SK-N-SH (cell line): ENCODE measurements around the gene ANKRD62. TPM values are rescaled to one million over a fixed set of nuclear protein-coding genes. Genes with fewer than 3 reads are reported as not detected.

Experiments
- CTCF ChIA-PET: fragments of 300-600, 350-600 bp; formaldehyde crosslinking; extraction: SDS; loops from one replicate; lab custom pipeline; 2021; lab: Yijun Ruan, JAX
- POLR2A ChIA-PET: fragments of 350-600 bp; sonication (Branson Sonifier 250); formaldehyde crosslinking; extraction: SDS; loops from one replicate; lab custom pipeline; 2020; ENCODE audit warnings: antibody characterized with exemption, inconsistent platforms; lab: Yijun Ruan, JAX
- DNase-seq: peaks from one replicate; pipeline ENCODE4 v3.0.0; 2012
- H2AFZ ChIP-seq: fragments of 200-600 bp; sonication (generic); 2 replicates; pipeline ENCODE4 v1.8.1; 2016; ENCODE audit warnings: antibody characterized with exemption, mild to moderate bottlenecking, low read depth
- H3F3A ChIP-seq: fragments of 200-600 bp; sonication (generic); replicated peaks from 2 replicates; pipeline ENCODE3; 2016; ENCODE audit warnings: antibody characterized with exemption, mild to moderate bottlenecking; ENCODE audit not compliant: insufficient read depth
- H3K27ac ChIP-seq, 2 experiments: fragments of 200-500 bp in 1 of 2; fragments of 200-600 bp in 1 of 2; sonication (Bioruptor generic) in 1 of 2; sonication (generic), shearing (Covaris generic) in 1 of 2; 2 replicates each; pipeline versions ENCODE4 v1.5.1 to v1.6.1; 2014 to 2016; ENCODE audit warnings: low read depth in 2 of 2, inconsistent platforms in 1 of 2, low read length in 1 of 2, mild to moderate bottlenecking in 1 of 2, mixed read lengths in 1 of 2
- H3K27me3 ChIP-seq: fragments of 200-600 bp; sonication (generic), shearing (Covaris generic); 2 replicates; pipeline ENCODE4 v1.6.1; 2016; ENCODE audit warnings: mixed run types; ENCODE audit not compliant: insufficient read depth
- H3K36me3 ChIP-seq, 2 experiments: fragments of 200-500 bp in 1 of 2; fragments of 200-600 bp in 1 of 2; sonication (Bioruptor generic) in 1 of 2; sonication (generic) in 1 of 2; replicated peaks in 1 of 2; 2 replicates each; pipeline versions ENCODE3 to v1.5.1; 2014 to 2016; ENCODE audit warnings: low read length in 1 of 2, mild to moderate bottlenecking in 1 of 2; ENCODE audit not compliant: insufficient read depth in 2 of 2, control insufficient read depth in 1 of 2
- H3K4me1 ChIP-seq, 2 experiments: fragments of 200-500 bp in 1 of 2; fragments of 200-600 bp in 1 of 2; sonication (Bioruptor generic) in 1 of 2; sonication (generic), shearing (Covaris generic) in 1 of 2; 2 replicates each; pipeline versions ENCODE4 v1.5.1 to v1.6.1; 2014 to 2016; ENCODE audit warnings: low read depth in 1 of 2, low read length in 1 of 2, mixed run types in 1 of 2; ENCODE audit not compliant: insufficient read depth in 2 of 2, control insufficient read depth in 1 of 2
- H3K4me2 ChIP-seq: fragments of 200-600 bp; sonication (generic), shearing (Covaris generic); 2 replicates; pipeline ENCODE4 v1.6.1; 2017; ENCODE audit warnings: mixed run types
- H3K4me3 ChIP-seq, 2 experiments: fragments of 200-500 bp in 1 of 2; fragments of 200-600 bp in 1 of 2; sonication (Bioruptor generic) in 1 of 2; sonication (generic), shearing (Covaris generic) in 1 of 2; 2 replicates each; pipeline versions ENCODE4 v1.5.1 to v1.8.1; 2014 to 2016; ENCODE audit warnings: low read depth in 2 of 2, inconsistent platforms in 1 of 2, low read length in 1 of 2, mild to moderate bottlenecking in 1 of 2, mixed read lengths in 1 of 2, moderate library complexity in 1 of 2
- H3K79me2 ChIP-seq: fragments of 200-600 bp; sonication (generic); 2 replicates; pipeline ENCODE4 v1.8.1; 2017; ENCODE audit warnings: mild to moderate bottlenecking; ENCODE audit not compliant: insufficient read depth
- H3K9ac ChIP-seq: fragments of 200-600 bp; sonication (generic); 2 replicates; pipeline ENCODE4 v1.6.1; 2017; ENCODE audit warnings: mixed run types
- H3K9me2 ChIP-seq: fragments of 200-600 bp; sonication (generic); 2 replicates; pipeline ENCODE4 v1.6.1; 2017; ENCODE audit warnings: mixed run types
- H3K9me3 ChIP-seq: fragments of 200-600 bp; sonication (generic); 2 replicates; pipeline ENCODE4 v1.6.1; 2017; ENCODE audit warnings: mixed run types, mild to moderate bottlenecking, moderate library complexity
- H4K20me1 ChIP-seq: fragments of 200-600 bp; sonication (generic); 2 replicates; pipeline ENCODE4 v1.6.1; 2017; ENCODE audit warnings: mild to moderate bottlenecking, mixed run types; ENCODE audit not compliant: insufficient read depth
- ELF1 ChIP-seq: IDR thresholded peaks from 2 replicates; pipeline ENCODE4 v1.4.0; 2012
- EZH2phosphoT487 ChIP-seq: fragments of 200-600 bp; sonication (generic); IDR thresholded peaks from 2 replicates; pipeline ENCODE4 v1.6.1; 2017; ENCODE audit warnings: low read depth, mixed run types, mild to moderate bottlenecking, antibody characterized with exemption, moderate library complexity, borderline replicate concordance
- FOXJ3 ChIP-seq: sonication (generic); formaldehyde crosslinking; IDR thresholded peaks from 2 replicates; pipeline ENCODE4 v1.5.1; 2020; ENCODE audit warnings: mild to moderate bottlenecking, missing genetic modification reagents
- FOXM1 ChIP-seq: IDR thresholded peaks from 2 replicates; pipeline ENCODE4 v1.4.0; 2012; ENCODE audit warnings: low read depth, mild to moderate bottlenecking
- GABPA ChIP-seq: IDR thresholded peaks from 2 replicates; pipeline ENCODE4 v1.4.0; 2012; ENCODE audit warnings: low read depth, mild to moderate bottlenecking
- GATA2 ChIP-seq: sonication (generic); formaldehyde crosslinking; IDR thresholded peaks from 2 replicates; pipeline ENCODE4 v1.5.0; 2020; ENCODE audit warnings: mild to moderate bottlenecking, missing genetic modification reagents
- MEF2A ChIP-seq: IDR thresholded peaks from 2 replicates; pipeline ENCODE4 v1.4.0; 2012; ENCODE audit warnings: low read depth, borderline replicate concordance
- NRF1 ChIP-seq: IDR thresholded peaks from 2 replicates; pipeline ENCODE4 v1.6.1; 2012; ENCODE audit warnings: low read depth, mild to moderate bottlenecking, low read length
- PBX3 ChIP-seq: IDR thresholded peaks from 2 replicates; pipeline ENCODE4; 2012
- RAD21 ChIP-seq: IDR thresholded peaks from 2 replicates; pipeline ENCODE4 v1.6.1; 2012; ENCODE audit warnings: mild to moderate bottlenecking, low read length
- RCOR1 ChIP-seq: fragments of 150-350 bp; IDR thresholded peaks from 2 replicates; pipeline ENCODE4 v1.6.1; 2017; ENCODE audit warnings: antibody characterized with exemption, low read length
- REST ChIP-seq: IDR thresholded peaks from 2 replicates; pipeline ENCODE4 v1.6.1; 2012; ENCODE audit warnings: mild to moderate bottlenecking, low read depth, low read length, moderate library complexity
- RXRA ChIP-seq: IDR thresholded peaks from 2 replicates; pipeline ENCODE4 v1.4.0; 2012; ENCODE audit warnings: low read depth, mild to moderate bottlenecking, borderline replicate concordance
- SMC3 ChIP-seq: IDR thresholded peaks from 2 replicates; pipeline ENCODE4 v1.6.1; 2012; ENCODE audit warnings: low read depth, low read length, improper control_type of control experiment
- TCF12 ChIP-seq: IDR thresholded peaks from 2 replicates; pipeline ENCODE4 v1.4.0; 2012
- USF1 ChIP-seq: IDR thresholded peaks from 2 replicates; pipeline ENCODE4 v1.4.0; 2012; ENCODE audit warnings: low read depth, borderline replicate concordance
- WGBS: methylation state at CpG from one replicate; pipeline ENCODE4 v1.1.6; 2017; ENCODE audit warnings: low lambda C conversion rate; 5-methylcytosine and 5-hydroxymethylcytosine counted together
- polyA plus RNA-seq, 3 experiments: library from polyadenylated mRNA; depleted of rRNA; stranded (reverse); fragments of >200 nt; gene quantifications; 2 replicates each; pipeline ENCODE4 v1.2.3, GENCODE V29; 2012

Gene ANKRD62
- polyA plus RNA-seq, 1 of the 3 experiments (the other 2 are of a cell fraction): not detected

- DNase-seq: no peak
- Histone ChIP-seq H3K4me2 (no peak overlapping the region), H3K79me2 (no peaks in the 10 kb centered on the region), H3F3A (no peaks in the 10 kb centered on the region), H3K9me3 (no peaks in the 10 kb centered on the region), H3K27me3 (no peaks in the 10 kb centered on the region; the same call in 1 of the 2 replicates), H3K9ac (no peak overlapping the region), H3K4me3 (no peak overlapping the region), H4K20me1 (no peaks in the 10 kb centered on the region), H3K36me3 (no peaks in the 10 kb centered on the region), H2AFZ (no peak overlapping the region), H3K27ac (no peak overlapping the region), H3K9me2 (no peaks in the 10 kb centered on the region), H3K4me1 (peaks cover 0 to 17% of the 10 kb centered on the region in 2 experiments; a peak in 1 of 4 replicates)
- CTCF ChIA-PET: interaction anchor here (0.6 kb wide), 1 partner anchor 196 kb away, joined by 3 read pairs; no protein-coding TSS in a partner anchor
- POLR2A ChIA-PET: no interaction called here
- WGBS: 43% methylated on average over 8 of the region's 14 CpGs
- no peak for TF ChIP-seq RXRA
- no peak for TF ChIP-seq RCOR1
- no peak for TF ChIP-seq RAD21
- TF ChIP-seq FOXM1: no peak
- no peak for TF ChIP-seq PBX3
- no peak for TF ChIP-seq NRF1
- TF ChIP-seq EZH2phosphoT487: no peak
- no peak for TF ChIP-seq USF1
- TF ChIP-seq GATA2 (CRISPR knock-in tag): no peak
- TF ChIP-seq ELF1: no peak
- TF ChIP-seq SMC3: no peak
- TF ChIP-seq REST: no peak
- no peak for TF ChIP-seq MEF2A
- TF ChIP-seq TCF12: no peak
These were observed 32.0 kb upstream of the ANKRD62 start for GRCh38 chr18:12061685-12062084.

GRCh38 chr18:12062974-12063373 lies 30.7 kb upstream of the ANKRD62 start:
- Histone ChIP-seq H3K4me1 (peaks cover 0 to 17% of the 10 kb centered on the region in 2 experiments; a peak in 1 of 4 replicates), H3K27me3 (no peaks in the 10 kb centered on the region), H4K20me1 (no peaks in the 10 kb centered on the region), H3K9me3 (no peaks in the 10 kb centered on the region), H3K9me2 (no peaks in the 10 kb centered on the region), H3K79me2 (no peaks in the 10 kb centered on the region), H3K4me3 (no peak overlapping the region), H3F3A (no peaks in the 10 kb centered on the region), H3K9ac (no peak overlapping the region), H3K36me3 (no peaks in the 10 kb centered on the region), H2AFZ (no peak overlapping the region), H3K27ac (no peak overlapping the region), H3K4me2 (no peak overlapping the region)
- DNase-seq: no peak
- ChIA-PET POLR2A (no interaction called here), CTCF (no interaction called here)
- TF ChIP-seq GABPA: no peak
- no peak for TF ChIP-seq FOXJ3 (CRISPR knock-in tag)
- no peak for TF ChIP-seq REST
- no peak for TF ChIP-seq USF1
- no peak for TF ChIP-seq RAD21
- 68% methylated on average over 4 of the region's 4 CpGs for WGBS
